ENCODE results near the gene GALR2.
"Not testable (repeated sequence)": the region's sequence is repeated elsewhere in the genome, so short reads cannot be mapped to it uniquely, and the experiment has no call there.

DNA sequence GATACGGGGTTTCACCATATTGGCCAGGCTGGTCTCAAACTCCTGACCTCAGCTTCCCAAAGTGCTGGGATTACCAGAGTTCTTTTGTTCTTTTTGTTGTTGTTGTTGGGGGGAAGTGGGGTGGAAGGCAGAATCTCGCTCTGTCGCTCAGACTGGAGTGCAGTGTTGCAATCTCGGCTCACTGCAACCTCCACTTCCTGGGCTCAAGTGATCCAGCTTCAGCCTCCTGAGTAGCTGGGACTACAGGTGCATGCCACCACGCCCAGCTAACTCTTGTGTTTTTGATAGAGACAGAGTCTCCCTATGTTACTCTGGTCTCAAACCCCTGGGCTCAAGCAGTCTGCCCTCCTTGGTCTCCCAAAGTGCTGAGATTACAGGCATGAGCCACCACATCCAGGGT, 3.8 kb downstream of the GALR2 start:
- TF ChIP-seq, protein P1, sequence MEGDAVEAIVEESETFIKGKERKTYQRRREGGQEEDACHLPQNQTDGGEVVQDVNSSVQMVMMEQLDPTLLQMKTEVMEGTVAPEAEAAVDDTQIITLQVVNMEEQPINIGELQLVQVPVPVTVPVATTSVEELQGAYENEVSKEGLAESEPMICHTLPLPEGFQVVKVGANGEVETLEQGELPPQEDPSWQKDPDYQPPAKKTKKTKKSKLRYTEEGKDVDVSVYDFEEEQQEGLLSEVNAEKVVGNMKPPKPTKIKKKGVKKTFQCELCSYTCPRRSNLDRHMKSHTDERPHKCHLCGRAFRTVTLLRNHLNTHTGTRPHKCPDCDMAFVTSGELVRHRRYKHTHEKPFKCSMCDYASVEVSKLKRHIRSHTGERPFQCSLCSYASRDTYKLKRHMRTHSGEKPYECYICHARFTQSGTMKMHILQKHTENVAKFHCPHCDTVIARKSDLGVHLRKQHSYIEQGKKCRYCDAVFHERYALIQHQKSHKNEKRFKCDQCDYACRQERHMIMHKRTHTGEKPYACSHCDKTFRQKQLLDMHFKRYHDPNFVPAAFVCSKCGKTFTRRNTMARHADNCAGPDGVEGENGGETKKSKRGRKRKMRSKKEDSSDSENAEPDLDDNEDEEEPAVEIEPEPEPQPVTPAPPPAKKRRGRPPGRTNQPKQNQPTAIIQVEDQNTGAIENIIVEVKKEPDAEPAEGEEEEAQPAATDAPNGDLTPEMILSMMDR (conservative IDR thresholded peaks at IDR 0.05; ENCODE audit: low read length) = not testable (repeated sequence)
- TF ChIP-seq EZH2phosphoT487 (IDR thresholded peaks at IDR 0.05; ENCODE audit: borderline replicate concordance, low read depth, low read length) = not testable (repeated sequence)
